Activated CD4-positive, alpha-beta T cell treated with anti-CD3 and anti-CD28 coated beads for 36 hours (primary cell): ENCODE measurements around the gene B4GALT1. TPM values are rescaled to one million over a fixed set of nuclear protein-coding genes. Genes with fewer than 3 reads are reported as not detected.

Experiments used
- ATAC-seq: fragments of 200-7000 bp; cut with Tn5 transposase; one replicate; pipeline ENCODE4 v1.10.0; 2021; ENCODE audit warnings: mild to moderate bottlenecking, moderate library complexity
- CTCF ChIA-PET: fragments of 350-600 bp; sonication (Branson Sonifier 250); formaldehyde crosslinking; loops from one replicate; lab custom pipeline; 2021; ENCODE audit warnings: antibody characterized with exemption; lab: Charles Lee
- POLR2A ChIA-PET: fragments of 350-600 bp; sonication (Branson Sonifier 250); formaldehyde crosslinking; loops from one replicate; lab custom pipeline; 2021; ENCODE audit warnings: antibody characterized with exemption, inconsistent platforms; lab: Charles Lee
- DNase-seq: peaks from one replicate; pipeline ENCODE4 v3.0.0-alpha.2; 2020
- H3K27ac Mint-ChIP-seq: one replicate; pipeline ENCODE4 v1.8.0; 2021; ENCODE audit warnings: mixed read lengths
- H3K27me3 Mint-ChIP-seq: one replicate; pipeline ENCODE4 v1.8.0; 2021; ENCODE audit warnings: mixed read lengths
- H3K36me3 Mint-ChIP-seq: one replicate; pipeline ENCODE4 v1.8.0; 2021; ENCODE audit warnings: low read depth, mixed read lengths
- H3K4me1 Mint-ChIP-seq: one replicate; pipeline ENCODE4 v1.8.0; 2021; ENCODE audit warnings: mixed read lengths
- H3K4me3 Mint-ChIP-seq: one replicate; pipeline ENCODE4 v1.8.0; 2021; ENCODE audit warnings: mild to moderate bottlenecking, moderate library complexity, mixed read lengths
- H3K9me3 Mint-ChIP-seq: one replicate; pipeline ENCODE4 v1.8.0; 2021; ENCODE audit warnings: low read depth, mixed read lengths
- intact Hi-C, 2 experiments: fragments of 100-400 bp; cut with DNase I in 1 of 2; cut with micrococcal nuclease in 1 of 2; formaldehyde crosslinking; loops; one replicate each; pipeline versions ENCODE4 v1.14.2 to v1.15.1; 2022 to 2024; cut with DNase I, micrococcal nuclease
- total RNA-seq, 2 experiments: library from RNA; stranded (reverse); gene quantifications; one replicate each; pipeline ENCODE4 v1.2.3, GENCODE V29; 2021

B4GALT1 gene
- total RNA-seq, 2 experiments from 2014 or later: 44.5 to 47.1 TPM

- Mint-ChIP-seq H3K27ac (no peak overlapping the region), H3K4me1 (no peaks in the 10 kb centered on the region), H3K9me3 (no peaks in the 10 kb centered on the region), H3K27me3 (no peaks in the 10 kb centered on the region), H3K36me3 (no peaks in the 10 kb centered on the region), H3K4me3 (no peak overlapping the region)
- intact Hi-C loops: no loop called here
- DNase-seq (no peak), ATAC-seq (no peak)
- CTCF ChIA-PET: interaction anchor here (1.1 kb wide), 1 partner anchor 18 kb away, joined by 3 read pairs; no protein-coding TSS in a partner anchor
- POLR2A ChIA-PET: interaction anchor here (0.6 kb wide), 1 partner anchor 106 kb away, joined by 3 read pairs; no protein-coding TSS in a partner anchor
These were observed 25.5 kb upstream of the B4GALT1 start for GRCh38 chr9:33192493-33193255.

GRCh38 chr9:33190021-33190705 lies 23.0 kb upstream of the B4GALT1 start:
- POLR2A ChIA-PET: interaction anchor here (0.7 kb wide), 1 partner anchor 74 kb away, joined by 3 read pairs; no protein-coding TSS in a partner anchor
- Mint-ChIP-seq H3K27me3 (no peaks in the 10 kb centered on the region), H3K27ac (no peak overlapping the region), H3K4me3 (no peak overlapping the region), H3K36me3 (no peaks in the 10 kb centered on the region), H3K9me3 (no peaks in the 10 kb centered on the region), H3K4me1 (peaks cover 6% of the 10 kb centered on the region)
- ATAC-seq: no peak
- intact Hi-C loops: no loop called here
- DNase-seq: no peak
- CTCF ChIA-PET: interaction anchor here (0.6 to 1.1 kb wide), 2 partner anchors 18 to 162 kb away, joined by 3 to 4 read pairs; no protein-coding TSS in a partner anchor

GRCh38 chr9:33189331-33189791 lies 22.2 kb upstream of the B4GALT1 start:
- Mint-ChIP-seq H3K9me3 (no peaks in the 10 kb centered on the region), H3K4me3 (no peak overlapping the region), H3K27me3 (no peaks in the 10 kb centered on the region), H3K27ac (no peak overlapping the region), H3K4me1 (peaks cover 6% of the 10 kb centered on the region), H3K36me3 (no peaks in the 10 kb centered on the region)
- ATAC-seq (no peak), DNase-seq (no peak)
- intact Hi-C loops: loop anchor here in 1 of 2 experiments (5.0 kb wide), 1 partner anchor 58 kb away; no protein-coding TSS in a partner anchor
- POLR2A ChIA-PET: no interaction called here
- CTCF ChIA-PET: interaction anchor here (1.4 kb wide), 1 partner anchor 53 kb away, joined by 3 read pairs; no protein-coding TSS in a partner anchor

GRCh38 chr9:33188711-33189110 lies 21.6 kb upstream of the B4GALT1 start:
- H3K9me3 Mint-ChIP-seq: no peaks in the 10 kb centered on the region
- intact Hi-C loops: loop anchor here in 1 of 2 experiments (5.0 kb wide), 1 partner anchor 59 kb away; no protein-coding TSS in a partner anchor
- peaks cover 6% of the 10 kb centered on the region for H3K4me1 Mint-ChIP-seq
- no peak overlapping the region for H3K4me3 Mint-ChIP-seq
- ATAC-seq: no peak
- H3K27me3 Mint-ChIP-seq: no peaks in the 10 kb centered on the region
- no peak for DNase-seq
- ChIA-PET CTCF (interaction anchor here (1.4 to 2.2 kb wide), 2 partner anchors 37 to 52 kb away, joined by 3 to 5 read pairs; no protein-coding TSS in a partner anchor), POLR2A (no interaction called here)
- H3K27ac Mint-ChIP-seq: no peak overlapping the region
- H3K36me3 Mint-ChIP-seq: no peaks in the 10 kb centered on the region

GRCh38 chr9:33187519-33188218 lies 20.5 kb upstream of the B4GALT1 start:
- Mint-ChIP-seq H3K27ac (no peak overlapping the region), H3K4me3 (no peak overlapping the region), H3K36me3 (no peaks in the 10 kb centered on the region), H3K4me1 (peaks cover 6% of the 10 kb centered on the region), H3K9me3 (no peaks in the 10 kb centered on the region), H3K27me3 (no peaks in the 10 kb centered on the region)
- ATAC-seq (no peak), DNase-seq (no peak)
- intact Hi-C loops: loop anchor here in 1 of 2 experiments (5.0 kb wide), 1 partner anchor 60 kb away; no protein-coding TSS in a partner anchor
- ChIA-PET POLR2A (interaction anchor here (0.6 kb wide), 1 partner anchor 32 kb away, joined by 4 read pairs; no protein-coding TSS in a partner anchor), CTCF (interaction anchor here (0.8 to 2.2 kb wide), 4 partner anchors 18 to 51 kb away, joined by 3 to 5 read pairs (median 4); no protein-coding TSS in a partner anchor)

GRCh38 chr9:33186457-33187168 lies 19.5 kb upstream of the B4GALT1 start:
- ATAC-seq: peak; percentile 51
- Mint-ChIP-seq H3K4me3 (no peak overlapping the region), H3K4me1 (peaks cover 6% of the 10 kb centered on the region), H3K27ac (no peak overlapping the region), H3K27me3 (peaks cover 3% of the 10 kb centered on the region), H3K36me3 (no peaks in the 10 kb centered on the region), H3K9me3 (no peaks in the 10 kb centered on the region)
- intact Hi-C loops: loop anchor here in 1 of 2 experiments (5.0 kb wide), 1 partner anchor 61 kb away; no protein-coding TSS in a partner anchor
- POLR2A ChIA-PET: interaction anchor here (0.6 kb wide), 1 partner anchor 31 kb away, joined by 4 read pairs; no protein-coding TSS in a partner anchor
- DNase-seq: no peak
- CTCF ChIA-PET: interaction anchor here (0.9 to 2.2 kb wide), 3 partner anchors 9 to 39 kb away, joined by 3 to 5 read pairs (median 3); no protein-coding TSS in a partner anchor

- DNase-seq: no peak
- H3K4me1 Mint-ChIP-seq: peaks cover 6% of the 10 kb centered on the region
- no peak overlapping the region for H3K4me3 Mint-ChIP-seq
- H3K27me3 Mint-ChIP-seq: peaks cover 3% of the 10 kb centered on the region
- intact Hi-C loops: loop anchor here in 1 of 2 experiments (5.0 kb wide), 1 partner anchor 61 kb away; no protein-coding TSS in a partner anchor
- H3K36me3 Mint-ChIP-seq: no peaks in the 10 kb centered on the region
- ChIA-PET POLR2A (interaction anchor here (0.6 kb wide), 1 partner anchor 41 kb away, joined by 6 read pairs; no protein-coding TSS in a partner anchor), CTCF (interaction anchor here (2.3 kb wide), 1 partner anchor 40 kb away, joined by 8 read pairs; no protein-coding TSS in a partner anchor)
- H3K27ac Mint-ChIP-seq: no peak overlapping the region
- no peaks in the 10 kb centered on the region for H3K9me3 Mint-ChIP-seq
- ATAC-seq: no peak
These were observed 18.7 kb upstream of the B4GALT1 start for GRCh38 chr9:33185858-33186257.

GRCh38 chr9:33185406-33185805 lies 18.3 kb upstream of the B4GALT1 start:
- H3K4me1 Mint-ChIP-seq: peaks cover 6% of the 10 kb centered on the region
- intact Hi-C loops: loop anchor here in 1 of 2 experiments (5.0 kb wide), 1 partner anchor 62 kb away; no protein-coding TSS in a partner anchor
- no peak overlapping the region for H3K27ac Mint-ChIP-seq
- H3K36me3 Mint-ChIP-seq: no peaks in the 10 kb centered on the region
- CTCF ChIA-PET: interaction anchor here (0.9 to 2.3 kb wide), 3 partner anchors 10 to 41 kb away, joined by 3 to 8 read pairs (median 4); no protein-coding TSS in a partner anchor
- no peak for DNase-seq
- H3K9me3 Mint-ChIP-seq: no peaks in the 10 kb centered on the region
- peaks cover 3% of the 10 kb centered on the region for H3K27me3 Mint-ChIP-seq
- no peak for ATAC-seq
- POLR2A ChIA-PET: interaction anchor here (0.5 to 0.6 kb wide), 2 partner anchors 41 to 61 kb away, joined by 3 to 6 read pairs; no protein-coding TSS in a partner anchor
- H3K4me3 Mint-ChIP-seq: no peak overlapping the region

GRCh38 chr9:33184963-33185362 lies 17.8 kb upstream of the B4GALT1 start:
- Mint-ChIP-seq H3K27ac (no peak overlapping the region), H3K4me1 (peaks cover 6% of the 10 kb centered on the region), H3K9me3 (no peaks in the 10 kb centered on the region), H3K36me3 (no peaks in the 10 kb centered on the region), H3K4me3 (no peak overlapping the region), H3K27me3 (peaks cover 3% of the 10 kb centered on the region)
- POLR2A ChIA-PET: interaction anchor here (0.5 kb wide), 1 partner anchor 62 kb away, joined by 3 read pairs; no protein-coding TSS in a partner anchor
- intact Hi-C loops: loop anchor here in 1 of 2 experiments (5.0 kb wide), 1 partner anchor 62 kb away; no protein-coding TSS in a partner anchor
- DNase-seq: no peak
- ATAC-seq: no peak
- CTCF ChIA-PET: interaction anchor here (0.7 to 2.3 kb wide), 4 partner anchors 9 to 41 kb away, joined by 3 to 8 read pairs (median 4); no protein-coding TSS in a partner anchor
